HCT116 (cell line): ENCODE results near the gene TGM4. TPM values are rescaled to one million over a fixed set of nuclear protein-coding genes. Genes with fewer than 3 reads are reported as not detected.

Experiments
- ATAC-seq: fragments of 200-7000 bp; cut with Tn5 transposase; 2 replicates; pipeline ENCODE4 v1.9.1; 2020; ENCODE audit warnings: mild to moderate bottlenecking, moderate library complexity
- BruUV-seq: library from RNA; stranded (reverse); fragments of 400-500 nt; replicated peaks from 2 replicates; lab custom pipeline; 2021; lab: Mats Ljungman, UMichigan
- CTCF ChIA-PET: fragments of 300-600 bp; sonication (Branson Sonifier 250); formaldehyde crosslinking; loops from one replicate; lab custom pipeline; 2021; ENCODE audit warnings: antibody characterized with exemption; lab: Charles Lee
- POLR2A ChIA-PET: fragments of 300-600, 350-600 bp; sonication (Branson Sonifier 250); formaldehyde crosslinking; loops from one replicate; lab custom pipeline; 2021; ENCODE audit warnings: antibody characterized with exemption; lab: Charles Lee
- RAD21 ChIA-PET, 2 experiments: fragments of 300-600 bp; sonication (Branson Sonifier 250); formaldehyde crosslinking; loops; one replicate each; lab custom pipeline; 2023; ENCODE audit warnings: low total read pairs in 2 of 2; ENCODE audit not compliant: uncharacterized antibody in 2 of 2, unreplicated experiment in 2 of 2, low non-redundant PET in 1 of 2; lab: Charles Lee
- DNase-seq: peaks from one replicate; pipeline ENCODE4 v3.0.0-alpha.2; 2010; ENCODE audit warnings: low read depth, low spot score
- H2AFZ ChIP-seq: fragments of 200-600 bp; shearing (Covaris generic), sonication (generic); 2 replicates; pipeline ENCODE4 v1.6.1; 2017; ENCODE audit warnings: low read depth, mixed run types, mixed read lengths, antibody characterized with exemption, low read length; ENCODE audit not compliant: poor library complexity, severe bottlenecking
- H3K27ac ChIP-seq: 2 replicates; pipeline ENCODE4 v1.5.1; 2012; ENCODE audit warnings: low read depth, low read length
- H3K27me3 ChIP-seq: fragments of 200-600 bp; sonication (generic); 2 replicates; pipeline ENCODE4 v1.6.1; 2016; ENCODE audit warnings: mixed run types, low read length, mixed read lengths; ENCODE audit not compliant: insufficient read depth
- H3K36me3 ChIP-seq, 2 experiments: fragments of 200-500 bp in 1 of 2; fragments of 200-600 bp in 1 of 2; sonication (Bioruptor generic) in 1 of 2; sonication (generic) in 1 of 2; 2 replicates each; pipeline versions ENCODE4 v1.5.1 to v1.6.1; 2014 to 2016; ENCODE audit warnings: low read length in 2 of 2, inconsistent platforms in 1 of 2, mixed read lengths in 1 of 2, mixed run types in 1 of 2; ENCODE audit not compliant: insufficient read depth in 2 of 2, control insufficient read depth in 1 of 2
- H3K4me1 ChIP-seq, 2 experiments: fragments of 200-600 bp in 1 of 2; sonication (generic) in 1 of 2; 2 replicates each; pipeline versions ENCODE4 v1.5.1 to v1.6.1; 2012 to 2017; ENCODE audit warnings: low read length in 2 of 2, inconsistent platforms in 1 of 2, mild to moderate bottlenecking in 1 of 2, mixed read lengths in 1 of 2, mixed run types in 1 of 2, moderate library complexity in 1 of 2; ENCODE audit not compliant: insufficient read depth in 2 of 2, control insufficient read depth in 1 of 2
- H3K4me2 ChIP-seq: fragments of 200-600 bp; sonication (generic); 2 replicates; pipeline ENCODE4 v1.6.1; 2017; ENCODE audit warnings: mixed run types, low read length, mixed read lengths
- H3K4me3 ChIP-seq, 2 experiments: fragments of 200-600 bp in 1 of 2; sonication (generic) in 1 of 2; replicated peaks in 1 of 2; 2 replicates each; pipeline ENCODE4 v1.5.1; 2011 to 2016; ENCODE audit warnings: low read length in 2 of 2, control low read depth in 1 of 2, low read depth in 1 of 2, mild to moderate bottlenecking in 1 of 2, mixed read lengths in 1 of 2, mixed run types in 1 of 2
- H3K79me2 ChIP-seq: fragments of 200-600 bp; sonication (generic); 2 replicates; pipeline ENCODE4 v1.6.1; 2017; ENCODE audit warnings: mild to moderate bottlenecking, mixed run types, low read length, moderate library complexity, mixed read lengths; ENCODE audit not compliant: insufficient read depth
- H3K9ac ChIP-seq: fragments of 200-600 bp; sonication (generic); 2 replicates; pipeline ENCODE4 v1.6.1; 2016; ENCODE audit warnings: low read length, mixed read lengths
- H3K9me2 ChIP-seq: fragments of 200-600 bp; sonication (generic), shearing (Covaris generic); 2 replicates; pipeline ENCODE4 v1.6.1; 2017; ENCODE audit warnings: mixed run types, mild to moderate bottlenecking, moderate library complexity; ENCODE audit not compliant: insufficient read depth
- H3K9me3 ChIP-seq, 2 experiments: fragments of 200-500 bp in 1 of 2; fragments of 200-600 bp in 1 of 2; sonication (Bioruptor generic) in 1 of 2; sonication (generic) in 1 of 2; 2 replicates each; pipeline ENCODE4 v1.6.1; 2014 to 2017; ENCODE audit warnings: low read length in 2 of 2, mixed read lengths in 2 of 2, inconsistent platforms in 1 of 2, low read depth in 1 of 2, mild to moderate bottlenecking in 1 of 2, mixed run types in 1 of 2, moderate library complexity in 1 of 2; ENCODE audit not compliant: control insufficient read depth in 1 of 2, insufficient read depth in 1 of 2
- H4K20me1 ChIP-seq: fragments of 200-600 bp; sonication (generic), shearing (Covaris generic); 2 replicates; pipeline ENCODE4 v1.6.1; 2017; ENCODE audit warnings: mixed run types, mild to moderate bottlenecking, moderate library complexity; ENCODE audit not compliant: insufficient read depth
- CEBPB ChIP-seq: IDR thresholded peaks from 2 replicates; pipeline ENCODE4 v1.6.1; 2012; ENCODE audit warnings: low read depth
- EGR1 ChIP-seq: IDR thresholded peaks from 2 replicates; pipeline ENCODE4 v1.6.1; 2012; ENCODE audit warnings: low read depth
- ELF1 ChIP-seq: IDR thresholded peaks from 2 replicates; pipeline ENCODE4 v1.6.1; 2012; ENCODE audit warnings: low read depth, borderline replicate concordance
- EZH2 ChIP-seq: fragments of 200-600 bp; sonication (generic); IDR thresholded peaks from 2 replicates; pipeline ENCODE4 v1.6.1; 2017; ENCODE audit warnings: antibody characterized with exemption, mixed run types
- EZH2phosphoT487 ChIP-seq: fragments of 200-600 bp; IDR thresholded peaks from 2 replicates; pipeline ENCODE4 v1.6.1; 2018; ENCODE audit warnings: antibody characterized with exemption, borderline replicate concordance
- FOSL1 ChIP-seq: IDR thresholded peaks from 2 replicates; pipeline ENCODE4 v1.6.1; 2012; ENCODE audit warnings: low read depth
- MAX ChIP-seq: IDR thresholded peaks from 2 replicates; pipeline ENCODE4 v1.6.1; 2012
- POLR2AphosphoS5 ChIP-seq: IDR thresholded peaks from 2 replicates; pipeline ENCODE4 v1.6.1; 2011; ENCODE audit warnings: mild to moderate bottlenecking, low read depth, low read length, moderate library complexity
- RAD21 ChIP-seq: IDR thresholded peaks from 2 replicates; pipeline ENCODE4 v1.6.1; 2012; ENCODE audit warnings: low read depth, mild to moderate bottlenecking
- REST ChIP-seq: IDR thresholded peaks from 2 replicates; pipeline ENCODE4 v1.6.1; 2012; ENCODE audit warnings: low read depth
- SIN3A ChIP-seq: IDR thresholded peaks from 2 replicates; pipeline ENCODE4 v1.6.1; 2012; ENCODE audit warnings: low read depth
- SP1 ChIP-seq: IDR thresholded peaks from 2 replicates; pipeline ENCODE4 v1.6.1; 2012; ENCODE audit warnings: low read depth
- SRF ChIP-seq: IDR thresholded peaks from 2 replicates; pipeline ENCODE4 v1.6.1; 2012; ENCODE audit warnings: low read depth
- TCF7L2 ChIP-seq: IDR thresholded peaks from 2 replicates; pipeline ENCODE4 v1.7.0; 2011; ENCODE audit warnings: borderline replicate concordance, inconsistent platforms; ENCODE audit not compliant: insufficient read depth, insufficient read length; ENCODE audit errors: extremely low read depth
- YY1 ChIP-seq: IDR thresholded peaks from 2 replicates; pipeline ENCODE4 v1.6.1; 2011; ENCODE audit warnings: low read length, low read depth, moderate library complexity, mild to moderate bottlenecking; ENCODE audit not compliant: insufficient replicate concordance; ENCODE audit errors: extremely low read depth
- ZFX ChIP-seq: fragments of 450-650 bp; IDR thresholded peaks from 2 replicates; pipeline ENCODE4 v1.6.1; 2017
- ZNF274 ChIP-seq: fragments of 200-500 bp; sonication (Bioruptor generic); IDR thresholded peaks from 2 replicates; pipeline ENCODE4 v1.6.1; 2014; ENCODE audit warnings: mild to moderate bottlenecking, low read depth, low read length, inconsistent platforms
- intact Hi-C: fragments of 100-400 bp; cut with micrococcal nuclease; formaldehyde crosslinking; loops from 2 replicates; pipeline ENCODE4 v1.10.0; 2022
- total RNA-seq: library from RNA; stranded (reverse); gene quantifications from one replicate; pipeline ENCODE4 v1.2.1, GENCODE V29; 2021; ENCODE audit not compliant: unreplicated experiment
- TF ChIP-seq, protein P1 (sequence below): IDR thresholded peaks from 2 replicates; pipeline ENCODE4 v1.6.1; 2011; ENCODE audit warnings: mild to moderate bottlenecking, low read length, moderate library complexity; ENCODE audit not compliant: insufficient replicate concordance; ENCODE audit errors: extremely low read depth
- TF ChIP-seq, protein P2 (sequence below), 3 experiments: fragments of 200-600 bp in 1 of 3; sonication (generic) in 1 of 3; IDR thresholded peaks in 2 of 3; conservative IDR thresholded peaks in 1 of 3; 2 replicates each; pipeline ENCODE4 v1.5.1; 2012 to 2017; ENCODE audit warnings: low read depth in 2 of 3, low read length in 2 of 3, antibody characterized with exemption in 1 of 3, borderline replicate concordance in 1 of 3, control low read depth in 1 of 3, mild to moderate bottlenecking in 1 of 3, mixed read lengths in 1 of 3, mixed run types in 1 of 3, moderate library complexity in 1 of 3; ENCODE audit not compliant: insufficient read depth in 1 of 3

The TGM4 gene
- total RNA-seq, 1 experiment from 2014 or later = not detected

DNA sequence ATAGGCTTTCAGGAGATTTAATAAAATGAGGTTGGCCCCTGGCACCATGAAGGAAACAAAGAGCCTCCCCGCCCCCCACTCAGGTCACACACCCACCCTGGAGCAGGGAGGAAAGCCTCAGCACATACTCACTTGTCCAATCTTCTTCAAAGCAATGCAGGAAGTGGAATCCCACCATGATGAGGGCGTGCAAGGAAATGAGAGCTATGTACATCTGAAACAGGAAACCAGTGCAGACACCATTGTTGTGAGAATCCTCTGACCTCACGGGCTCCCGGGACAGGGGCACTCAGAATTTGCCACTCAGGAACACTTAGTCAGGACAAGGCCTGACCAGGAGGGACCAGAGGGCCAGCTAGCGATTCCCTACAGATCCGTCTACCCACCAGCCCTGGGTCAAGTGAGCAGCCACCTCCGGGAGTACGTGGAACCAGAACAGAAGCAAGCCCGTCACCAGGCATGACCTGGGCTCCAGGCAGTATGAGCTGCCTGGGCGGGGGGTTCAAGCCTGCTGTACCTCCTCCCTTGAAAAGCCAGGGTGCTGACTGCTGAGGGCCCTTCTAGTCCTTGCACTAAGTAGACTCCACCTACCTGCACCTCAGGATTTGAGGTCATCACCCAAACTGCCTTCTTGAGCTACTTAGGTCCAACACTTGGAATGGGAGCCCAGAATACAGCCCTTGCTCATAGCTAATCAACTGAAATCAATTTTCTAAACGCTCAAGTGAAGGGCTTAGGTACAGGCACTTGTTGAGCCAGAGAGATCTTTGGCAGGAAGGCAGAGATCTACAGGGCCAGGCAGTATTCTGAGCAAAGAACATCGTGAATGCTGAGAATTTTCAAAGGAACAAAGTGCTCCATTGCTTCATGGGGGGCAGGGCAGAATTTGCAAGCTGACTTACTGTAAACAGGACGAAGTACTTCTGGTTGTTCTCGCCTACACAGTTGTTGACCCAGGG, 58.9 kb downstream of the TGM4 start:
- no peak overlapping the region for H3K9ac ChIP-seq
- H2AFZ ChIP-seq = no peak overlapping the region
- H3K79me2 ChIP-seq = no peaks in the 10 kb centered on the region
- H3K4me3 ChIP-seq = no peak overlapping the region
- RAD21 ChIA-PET = no interaction called here
- no peaks in the 10 kb centered on the region for H3K27me3 ChIP-seq
- no peak overlapping the region for H3K27ac ChIP-seq
- no peak for DNase-seq
- no peaks in the 10 kb centered on the region for H3K4me1 ChIP-seq
- H4K20me1 ChIP-seq = no peaks in the 10 kb centered on the region
- TF ChIP-seq CEBPB (no peak), ZFX (no peak), REST (no peak), ZNF274 (no peak), EZH2phosphoT487 (no peak), SRF (no peak), RAD21 (no peak), YY1 (no peak), TCF7L2 (no peak), MAX (no peak), FOSL1 (no peak), EGR1 (no peak), ELF1 (no peak), POLR2AphosphoS5 (no peak), SIN3A (no peak), SP1 (no peak), EZH2 (no peak)
- TF ChIP-seq, protein P1, sequence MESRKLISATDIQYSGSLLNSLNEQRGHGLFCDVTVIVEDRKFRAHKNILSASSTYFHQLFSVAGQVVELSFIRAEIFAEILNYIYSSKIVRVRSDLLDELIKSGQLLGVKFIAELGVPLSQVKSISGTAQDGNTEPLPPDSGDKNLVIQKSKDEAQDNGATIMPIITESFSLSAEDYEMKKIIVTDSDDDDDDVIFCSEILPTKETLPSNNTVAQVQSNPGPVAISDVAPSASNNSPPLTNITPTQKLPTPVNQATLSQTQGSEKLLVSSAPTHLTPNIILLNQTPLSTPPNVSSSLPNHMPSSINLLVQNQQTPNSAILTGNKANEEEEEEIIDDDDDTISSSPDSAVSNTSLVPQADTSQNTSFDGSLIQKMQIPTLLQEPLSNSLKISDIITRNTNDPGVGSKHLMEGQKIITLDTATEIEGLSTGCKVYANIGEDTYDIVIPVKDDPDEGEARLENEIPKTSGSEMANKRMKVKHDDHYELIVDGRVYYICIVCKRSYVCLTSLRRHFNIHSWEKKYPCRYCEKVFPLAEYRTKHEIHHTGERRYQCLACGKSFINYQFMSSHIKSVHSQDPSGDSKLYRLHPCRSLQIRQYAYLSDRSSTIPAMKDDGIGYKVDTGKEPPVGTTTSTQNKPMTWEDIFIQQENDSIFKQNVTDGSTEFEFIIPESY = no peak
- TF ChIP-seq, protein P2, sequence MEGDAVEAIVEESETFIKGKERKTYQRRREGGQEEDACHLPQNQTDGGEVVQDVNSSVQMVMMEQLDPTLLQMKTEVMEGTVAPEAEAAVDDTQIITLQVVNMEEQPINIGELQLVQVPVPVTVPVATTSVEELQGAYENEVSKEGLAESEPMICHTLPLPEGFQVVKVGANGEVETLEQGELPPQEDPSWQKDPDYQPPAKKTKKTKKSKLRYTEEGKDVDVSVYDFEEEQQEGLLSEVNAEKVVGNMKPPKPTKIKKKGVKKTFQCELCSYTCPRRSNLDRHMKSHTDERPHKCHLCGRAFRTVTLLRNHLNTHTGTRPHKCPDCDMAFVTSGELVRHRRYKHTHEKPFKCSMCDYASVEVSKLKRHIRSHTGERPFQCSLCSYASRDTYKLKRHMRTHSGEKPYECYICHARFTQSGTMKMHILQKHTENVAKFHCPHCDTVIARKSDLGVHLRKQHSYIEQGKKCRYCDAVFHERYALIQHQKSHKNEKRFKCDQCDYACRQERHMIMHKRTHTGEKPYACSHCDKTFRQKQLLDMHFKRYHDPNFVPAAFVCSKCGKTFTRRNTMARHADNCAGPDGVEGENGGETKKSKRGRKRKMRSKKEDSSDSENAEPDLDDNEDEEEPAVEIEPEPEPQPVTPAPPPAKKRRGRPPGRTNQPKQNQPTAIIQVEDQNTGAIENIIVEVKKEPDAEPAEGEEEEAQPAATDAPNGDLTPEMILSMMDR (IDR thresholded peaks at IDR 0.05 in 2 of 3, conservative IDR thresholded peaks at IDR 0.05 in 1 of 3; ENCODE audit: borderline replicate concordance in 1 of 3, insufficient read depth in 1 of 3, low read depth in 2 of 3, low read length in 2 of 3) = no peak
- TF ChIP-seq, all 23 proteins: peak for 0
- Histone ChIP-seq H3K9me3 (no peaks in the 10 kb centered on the region), H3K4me2 (no peak overlapping the region), H3K9me2 (no peaks in the 10 kb centered on the region), H3K36me3 (peaks cover 3 to 9% of the 10 kb centered on the region in 2 experiments; a peak in 3 of 4 replicates)
- no peak for ATAC-seq
- BruUV-seq = no TSS peak
- intact Hi-C loops = no loop called here
- ChIA-PET CTCF (no interaction called here), POLR2A (no interaction called here)
